H9 (cell line): ENCODE results near the gene ANGPTL7. TPM values are rescaled to one million over a fixed set of nuclear protein-coding genes. Genes with fewer than 3 reads are reported as not detected.

Source experiments
- DNase-seq: peaks from one replicate; pipeline ENCODE4 v3.0.0-alpha.2; 2017
- H2AFZ ChIP-seq: one replicate; pipeline ENCODE4 v1.6.1; 2013; ENCODE audit warnings: mild to moderate bottlenecking, low read length, control low read depth, moderate library complexity
- H2AK5ac ChIP-seq: 2 replicates; pipeline ENCODE4 v1.6.1; 2013; ENCODE audit warnings: low read length, control low read depth, mixed read lengths; ENCODE audit not compliant: insufficient read length
- H2BK120ac ChIP-seq: one replicate; pipeline ENCODE4 v1.6.1; 2013; ENCODE audit warnings: low read depth, mild to moderate bottlenecking, low read length, control low read depth, inconsistent platforms; ENCODE audit not compliant: poor library complexity, severe bottlenecking
- H2BK12ac ChIP-seq: 2 replicates; pipeline ENCODE4 v1.6.1; 2013; ENCODE audit warnings: low read length, control low read depth, mixed read lengths, low read depth; ENCODE audit not compliant: insufficient read length
- H2BK15ac ChIP-seq: 2 replicates; pipeline ENCODE4 v1.6.1; 2013; ENCODE audit warnings: low read depth, low read length, control low read depth
- H2BK20ac ChIP-seq: one replicate; pipeline ENCODE4 v1.6.1; 2013; ENCODE audit warnings: low read depth, mild to moderate bottlenecking, low read length, control low read depth, inconsistent platforms; ENCODE audit not compliant: poor library complexity, severe bottlenecking
- H2BK5ac ChIP-seq: 2 replicates; pipeline ENCODE4 v1.6.1; 2013; ENCODE audit warnings: low read length, control low read depth, mixed read lengths; ENCODE audit not compliant: insufficient read length
- H3K14ac ChIP-seq: 2 replicates; pipeline ENCODE4 v1.6.1; 2013; ENCODE audit warnings: low read length, control low read depth; ENCODE audit not compliant: insufficient read depth
- H3K18ac ChIP-seq: 2 replicates; pipeline ENCODE4 v1.6.1; 2013; ENCODE audit warnings: low read depth, mild to moderate bottlenecking, mixed read lengths, low read length, control low read depth; ENCODE audit not compliant: insufficient read length
- H3K23ac ChIP-seq: 2 replicates; pipeline ENCODE4 v1.6.1; 2013; ENCODE audit warnings: low read length, control low read depth, mixed read lengths, low read depth; ENCODE audit not compliant: insufficient read length
- H3K23me2 ChIP-seq: 2 replicates; pipeline ENCODE4 v1.6.1; 2013; ENCODE audit warnings: low read depth, mild to moderate bottlenecking, mixed read lengths, low read length, control low read depth; ENCODE audit not compliant: insufficient read length, poor library complexity, severe bottlenecking
- H3K27ac ChIP-seq: 2 replicates; pipeline ENCODE4 v1.5.1; 2013; ENCODE audit warnings: low read length, control low read depth, mixed read lengths, low read depth; ENCODE audit not compliant: insufficient read length
- H3K27me3 ChIP-seq: 2 replicates; pipeline ENCODE4 v1.6.1; 2013; ENCODE audit warnings: low read length, control low read depth, inconsistent platforms; ENCODE audit not compliant: insufficient read depth
- H3K4ac ChIP-seq: 2 replicates; pipeline ENCODE4 v1.6.1; 2013; ENCODE audit warnings: low read depth, mild to moderate bottlenecking, control low read depth, inconsistent platforms, low read length, moderate library complexity
- H3K4me1 ChIP-seq: 2 replicates; pipeline ENCODE4 v1.6.1; 2013; ENCODE audit warnings: low read length, control low read depth, inconsistent platforms; ENCODE audit not compliant: insufficient read depth
- H3K4me2 ChIP-seq: 2 replicates; pipeline ENCODE4 v1.6.1; 2013; ENCODE audit warnings: low read length, control low read depth, mixed read lengths; ENCODE audit not compliant: insufficient read length, insufficient read depth
- H3K56ac ChIP-seq: 2 replicates; pipeline ENCODE4 v1.6.1; 2013; ENCODE audit warnings: low read depth, mild to moderate bottlenecking, mixed read lengths, low read length, control low read depth; ENCODE audit not compliant: insufficient read length
- H3K79me1 ChIP-seq: 2 replicates; pipeline ENCODE4 v1.6.1; 2013; ENCODE audit warnings: low read depth, mild to moderate bottlenecking, moderate library complexity, low read length, control low read depth, inconsistent platforms; ENCODE audit not compliant: insufficient read depth, poor library complexity, severe bottlenecking
- H3K79me2 ChIP-seq: 2 replicates; pipeline ENCODE4 v1.6.1; 2013; ENCODE audit warnings: low read length, control low read depth, inconsistent platforms; ENCODE audit not compliant: insufficient read depth
- H3K9ac ChIP-seq: 2 replicates; pipeline ENCODE4 v1.6.1; 2013; ENCODE audit warnings: low read length, control low read depth, mixed read lengths; ENCODE audit not compliant: insufficient read length; ENCODE audit errors: extremely low read depth
- H3K9me3 ChIP-seq: one replicate; pipeline ENCODE4 v1.6.1; 2013; ENCODE audit warnings: low read depth, low read length, inconsistent platforms; ENCODE audit not compliant: control insufficient read depth
- H3T11ph ChIP-seq: one replicate; pipeline ENCODE4 v1.6.1; 2013; ENCODE audit warnings: mild to moderate bottlenecking, low read length, control low read depth, inconsistent platforms
- H4K20me1 ChIP-seq: one replicate; pipeline ENCODE4 v1.6.1; 2013; ENCODE audit not compliant: control insufficient read depth, insufficient read length, insufficient read depth
- H4K5ac ChIP-seq: 2 replicates; pipeline ENCODE4 v1.6.1; 2013; ENCODE audit warnings: low read depth, mild to moderate bottlenecking, mixed read lengths, low read length, control low read depth; ENCODE audit not compliant: insufficient read length
- H4K8ac ChIP-seq: replicated peaks from 2 replicates; pipeline ENCODE4 v1.6.1; 2013; ENCODE audit warnings: low read length, control low read depth, mixed read lengths, low read depth; ENCODE audit not compliant: insufficient read length
- H4K91ac ChIP-seq: 2 replicates; pipeline ENCODE4 v1.6.1; 2013; ENCODE audit warnings: low read depth, mild to moderate bottlenecking, moderate library complexity, mixed read lengths, low read length, control low read depth; ENCODE audit not compliant: insufficient read length
- H3K27ac Mint-ChIP-seq, 3 experiments: 2 replicates in 2 of 3; 3 replicates in 1 of 3; pipeline ENCODE4 v1.8.0; 2020 to 2021; ENCODE audit warnings: mixed read lengths in 3 of 3, mild to moderate bottlenecking in 1 of 3, moderate library complexity in 1 of 3
- H3K27me3 Mint-ChIP-seq: 2 replicates; pipeline ENCODE4 v1.8.0; 2021; ENCODE audit warnings: low read depth, mild to moderate bottlenecking, moderate library complexity, mixed read lengths
- H3K36me3 Mint-ChIP-seq, 3 experiments: 2 replicates in 2 of 3; 3 replicates in 1 of 3; pipeline ENCODE4 v1.8.0; 2020 to 2021; ENCODE audit warnings: low read depth in 3 of 3, mixed read lengths in 3 of 3; ENCODE audit not compliant: insufficient read depth in 1 of 3
- H3K4me1 Mint-ChIP-seq, 2 experiments: 2 replicates each; pipeline ENCODE4 v1.8.0; 2020; ENCODE audit warnings: mixed read lengths in 2 of 2
- H3K4me3 Mint-ChIP-seq, 2 experiments: 2 replicates in 1 of 2; 3 replicates in 1 of 2; pipeline ENCODE4 v1.8.0; 2020 to 2021; ENCODE audit warnings: mild to moderate bottlenecking in 2 of 2, mixed read lengths in 2 of 2, moderate library complexity in 1 of 2
- H3K9me3 Mint-ChIP-seq, 2 experiments: 2 replicates in 1 of 2; 3 replicates in 1 of 2; pipeline ENCODE4 v1.8.0; 2020; ENCODE audit warnings: mild to moderate bottlenecking in 2 of 2, mixed read lengths in 2 of 2, moderate library complexity in 1 of 2
- WGBS: extraction: QIAGEN DNeasy Blood & Tissue Kit; methylation state at CpG from one replicate; pipeline ENCODE4 v1.1.7; 2013; ENCODE audit warnings: missing lambda C conversion rate, low lambda C conversion rate, mixed read lengths; ENCODE audit not compliant: insufficient read length; ENCODE audit errors: extremely low coverage; 5-methylcytosine and 5-hydroxymethylcytosine counted together
- total RNA-seq: library from RNA; stranded (reverse); gene quantifications from 2 replicates; pipeline ENCODE4 v1.2.1, GENCODE V29; 2021
- TF ChIP-seq, protein P1 (sequence below): fragments of 200-600 bp; sonication (generic); conservative IDR thresholded peaks from 3 replicates; pipeline ENCODE4 v1.8.0; 2021; ENCODE audit warnings: antibody characterized with exemption, mild to moderate bottlenecking

ANGPTL7 gene
- total RNA-seq, 1 experiment from 2014 or later: not detected

GRCh38 chr1:11151826-11152612, 37.1 kb upstream of the ANGPTL7 start:
- no peak overlapping the region for H2AFZ ChIP-seq
- no peaks in the 10 kb centered on the region for H3K79me1 ChIP-seq
- no peak overlapping the region for H3K23ac ChIP-seq
- Mint-ChIP-seq H3K4me3 (no peak overlapping the region), H3K4me1 (peaks cover 11 to 13% of the 10 kb centered on the region in 2 experiments), H3K9me3 (no peaks in the 10 kb centered on the region), H3K27me3 (no peaks in the 10 kb centered on the region), H3K27ac (peak overlapping the region in 2 of 3 experiments; percentile 55 to 57; a peak in 3 of 7 replicates), H3K36me3 (peaks cover 15 to 61% (median 41%) of the 10 kb centered on the region in 3 experiments; a peak in 6 of 7 replicates)
- H3K27me3 ChIP-seq: no peaks in the 10 kb centered on the region
- no peaks in the 10 kb centered on the region for H3K9me3 ChIP-seq
- no peaks in the 10 kb centered on the region for H3K79me2 ChIP-seq
- no peak overlapping the region for H2AK5ac ChIP-seq
- no peaks in the 10 kb centered on the region for H3K23me2 ChIP-seq
- no peak overlapping the region for H2BK5ac ChIP-seq
- H4K20me1 ChIP-seq: no peaks in the 10 kb centered on the region
- no peak overlapping the region for H2BK20ac ChIP-seq
- WGBS: no CpG with 5 or more reads among the region's 9 CpGs
- H3K4me2 ChIP-seq: no peak overlapping the region
- no peak overlapping the region for H2BK12ac ChIP-seq
- H3K9ac ChIP-seq: no peak overlapping the region
- no peak overlapping the region for H3K56ac ChIP-seq
- DNase-seq: no peak
- H3K27ac ChIP-seq: no peak overlapping the region
- H3K4ac ChIP-seq: no peak overlapping the region
- no peak overlapping the region for H2BK120ac ChIP-seq
- TF ChIP-seq, protein P1, sequence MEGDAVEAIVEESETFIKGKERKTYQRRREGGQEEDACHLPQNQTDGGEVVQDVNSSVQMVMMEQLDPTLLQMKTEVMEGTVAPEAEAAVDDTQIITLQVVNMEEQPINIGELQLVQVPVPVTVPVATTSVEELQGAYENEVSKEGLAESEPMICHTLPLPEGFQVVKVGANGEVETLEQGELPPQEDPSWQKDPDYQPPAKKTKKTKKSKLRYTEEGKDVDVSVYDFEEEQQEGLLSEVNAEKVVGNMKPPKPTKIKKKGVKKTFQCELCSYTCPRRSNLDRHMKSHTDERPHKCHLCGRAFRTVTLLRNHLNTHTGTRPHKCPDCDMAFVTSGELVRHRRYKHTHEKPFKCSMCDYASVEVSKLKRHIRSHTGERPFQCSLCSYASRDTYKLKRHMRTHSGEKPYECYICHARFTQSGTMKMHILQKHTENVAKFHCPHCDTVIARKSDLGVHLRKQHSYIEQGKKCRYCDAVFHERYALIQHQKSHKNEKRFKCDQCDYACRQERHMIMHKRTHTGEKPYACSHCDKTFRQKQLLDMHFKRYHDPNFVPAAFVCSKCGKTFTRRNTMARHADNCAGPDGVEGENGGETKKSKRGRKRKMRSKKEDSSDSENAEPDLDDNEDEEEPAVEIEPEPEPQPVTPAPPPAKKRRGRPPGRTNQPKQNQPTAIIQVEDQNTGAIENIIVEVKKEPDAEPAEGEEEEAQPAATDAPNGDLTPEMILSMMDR: no peak
- no peak overlapping the region for H4K8ac ChIP-seq
- no peak overlapping the region for H3T11ph ChIP-seq
- H3K14ac ChIP-seq: no peak overlapping the region
- H3K18ac ChIP-seq: no peak overlapping the region
- H4K91ac ChIP-seq: no peak overlapping the region
- 0 out of 2 replicates have a peak, but pooled peaks cover 3% of the 10 kb centered on the region for H3K4me1 ChIP-seq
- no peak overlapping the region for H4K5ac ChIP-seq
- no peak overlapping the region for H2BK15ac ChIP-seq
